Tibial nerve (tissue), 4 donors: Measurements from ENCODE around the gene PTH1R.

Experiments
- EP300 ChIP-seq, 2 donors: sonication (generic); formaldehyde crosslinking; IDR thresholded peaks; one replicate each; pipeline ENCODE4 v1.6.1; 2017; ENCODE audit warnings: antibody characterized with exemption in 2 of 2, mild to moderate bottlenecking in 1 of 2
- POLR2A ChIP-seq, 2 donors: fragments of 450-650 bp; IDR thresholded peaks; one replicate each; pipeline ENCODE4 v1.6.1; 2017; ENCODE audit warnings: antibody characterized with exemption in 2 of 2, mild to moderate bottlenecking in 2 of 2, moderate library complexity in 2 of 2
- TF ChIP-seq, protein P1 (sequence below), 5 experiments: fragments of 200-600 bp in 3 of 5; fragments of 450-650 bp in 2 of 5; sonication (generic) in 3 of 5; IDR thresholded peaks; one replicate each; pipeline ENCODE4 v1.5.1; 2016 to 2019; ENCODE audit warnings: antibody characterized with exemption in 5 of 5, mild to moderate bottlenecking in 3 of 5, moderate library complexity in 2 of 5

DNA sequence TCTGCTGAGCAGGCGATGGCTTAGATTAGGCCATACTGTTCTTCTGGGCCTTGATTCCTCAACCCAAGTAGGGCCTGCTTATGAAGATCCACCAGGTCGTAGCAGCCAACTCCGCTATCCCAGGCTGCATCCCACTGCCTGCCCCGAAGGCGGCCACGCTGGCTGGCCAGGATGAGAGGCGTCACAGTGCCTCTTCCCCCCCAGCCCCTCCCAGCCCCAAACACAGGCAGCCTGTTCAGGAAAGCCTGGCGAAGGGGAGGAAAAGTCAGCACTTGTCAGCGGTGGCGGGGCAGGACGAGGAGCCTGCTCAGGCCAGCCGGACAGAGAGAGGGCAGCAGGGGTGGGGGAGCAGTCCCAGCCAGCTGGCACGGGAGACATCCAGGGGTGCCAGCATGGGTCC is 11.2 kb downstream of the PTH1R start:
- TF ChIP-seq, protein P1, sequence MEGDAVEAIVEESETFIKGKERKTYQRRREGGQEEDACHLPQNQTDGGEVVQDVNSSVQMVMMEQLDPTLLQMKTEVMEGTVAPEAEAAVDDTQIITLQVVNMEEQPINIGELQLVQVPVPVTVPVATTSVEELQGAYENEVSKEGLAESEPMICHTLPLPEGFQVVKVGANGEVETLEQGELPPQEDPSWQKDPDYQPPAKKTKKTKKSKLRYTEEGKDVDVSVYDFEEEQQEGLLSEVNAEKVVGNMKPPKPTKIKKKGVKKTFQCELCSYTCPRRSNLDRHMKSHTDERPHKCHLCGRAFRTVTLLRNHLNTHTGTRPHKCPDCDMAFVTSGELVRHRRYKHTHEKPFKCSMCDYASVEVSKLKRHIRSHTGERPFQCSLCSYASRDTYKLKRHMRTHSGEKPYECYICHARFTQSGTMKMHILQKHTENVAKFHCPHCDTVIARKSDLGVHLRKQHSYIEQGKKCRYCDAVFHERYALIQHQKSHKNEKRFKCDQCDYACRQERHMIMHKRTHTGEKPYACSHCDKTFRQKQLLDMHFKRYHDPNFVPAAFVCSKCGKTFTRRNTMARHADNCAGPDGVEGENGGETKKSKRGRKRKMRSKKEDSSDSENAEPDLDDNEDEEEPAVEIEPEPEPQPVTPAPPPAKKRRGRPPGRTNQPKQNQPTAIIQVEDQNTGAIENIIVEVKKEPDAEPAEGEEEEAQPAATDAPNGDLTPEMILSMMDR (IDR thresholded peaks at IDR 0.05) = no peak
- no peak for TF ChIP-seq POLR2A (IDR thresholded peaks at IDR 0.05)
- no peak for TF ChIP-seq EP300 (IDR thresholded peaks at IDR 0.05)
